ENCODE results near the gene MED22.
"Not testable (repeated sequence)": the region's sequence is repeated elsewhere in the genome, so short reads cannot be mapped to it uniquely, and the experiment has no call there.

MED22 gene

GRCh38 chr9:133340916-133341315 lies 7.0 kb downstream of the MED22 start:
- Histone ChIP-seq H3K27me3 (replicated peaks; ENCODE audit: control insufficient read depth, insufficient read depth, low read length, poor library complexity, severe bottlenecking) (no peaks in the 10 kb centered on the region), H3K9me3 (ENCODE audit: control insufficient read depth, low read length) (no peaks in the 10 kb centered on the region), H3K36me3 (ENCODE audit: control insufficient read depth, insufficient read depth, low read length) (peaks cover 48% of the 10 kb centered on the region), H3K4me3 (ENCODE audit: insufficient read depth, low read depth, low read length, poor library complexity, severe bottlenecking) (no peak overlapping the region), H3K4me1 (ENCODE audit: control insufficient read depth, insufficient read depth, low read length, poor library complexity, severe bottlenecking) (peaks cover 8% of the 10 kb centered on the region), H3K27ac (ENCODE audit: insufficient read depth, low read length, poor library complexity, severe bottlenecking) (no peak overlapping the region)
- no peak for DNase-seq

DNA sequence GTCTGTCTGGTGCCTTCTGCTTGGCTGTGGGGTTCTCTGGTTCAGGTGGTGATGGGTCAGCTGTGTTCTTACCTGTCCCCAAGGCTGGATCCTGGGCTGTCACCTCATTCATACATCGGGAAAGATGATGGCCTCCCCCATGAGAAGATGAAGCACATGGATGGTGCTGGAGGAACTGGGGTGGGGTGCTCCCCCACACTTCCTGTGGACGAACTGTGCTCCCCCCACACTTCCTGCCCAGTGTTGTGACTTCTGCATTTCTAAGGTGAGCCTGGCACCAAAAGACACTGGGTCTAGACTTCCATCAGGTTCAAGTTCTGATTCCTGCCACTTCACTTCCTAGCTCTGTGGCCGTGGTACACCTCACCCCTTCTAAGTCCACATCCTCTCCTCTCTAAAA lies 7.7 kb downstream of the MED22 start:
- Histone ChIP-seq H3K27ac (ENCODE audit: insufficient read depth, low read length, poor library complexity, severe bottlenecking) (no peak overlapping the region), H3K36me3 (ENCODE audit: control insufficient read depth, insufficient read depth, low read length) (peaks cover 44% of the 10 kb centered on the region), H3K9me3 (ENCODE audit: control insufficient read depth, low read length) (no peaks in the 10 kb centered on the region), H3K4me1 (ENCODE audit: control insufficient read depth, insufficient read depth, low read length, poor library complexity, severe bottlenecking) (peaks cover 12% of the 10 kb centered on the region), H3K4me3 (ENCODE audit: insufficient read depth, low read depth, low read length, poor library complexity, severe bottlenecking) (no peak overlapping the region), H3K27me3 (replicated peaks; ENCODE audit: control insufficient read depth, insufficient read depth, low read length, poor library complexity, severe bottlenecking) (no peaks in the 10 kb centered on the region)
- DNase-seq: no peak

GRCh38 chr9:133339641-133340040 lies 8.3 kb downstream of the MED22 start:
- DNase-seq: no peak
- no peak overlapping the region for H3K4me3 ChIP-seq (ENCODE audit: insufficient read depth, low read depth, low read length, poor library complexity, severe bottlenecking)
- H3K9me3 ChIP-seq (ENCODE audit: control insufficient read depth, low read length): no peaks in the 10 kb centered on the region
- H3K4me1 ChIP-seq (ENCODE audit: control insufficient read depth, insufficient read depth, low read length, poor library complexity, severe bottlenecking): peaks cover 16% of the 10 kb centered on the region
- no peaks in the 10 kb centered on the region for H3K27me3 ChIP-seq (replicated peaks; ENCODE audit: control insufficient read depth, insufficient read depth, low read length, poor library complexity, severe bottlenecking)
- peaks cover 39% of the 10 kb centered on the region for H3K36me3 ChIP-seq (ENCODE audit: control insufficient read depth, insufficient read depth, low read length)
- H3K27ac ChIP-seq (ENCODE audit: insufficient read depth, low read length, poor library complexity, severe bottlenecking): no peak overlapping the region

DNA sequence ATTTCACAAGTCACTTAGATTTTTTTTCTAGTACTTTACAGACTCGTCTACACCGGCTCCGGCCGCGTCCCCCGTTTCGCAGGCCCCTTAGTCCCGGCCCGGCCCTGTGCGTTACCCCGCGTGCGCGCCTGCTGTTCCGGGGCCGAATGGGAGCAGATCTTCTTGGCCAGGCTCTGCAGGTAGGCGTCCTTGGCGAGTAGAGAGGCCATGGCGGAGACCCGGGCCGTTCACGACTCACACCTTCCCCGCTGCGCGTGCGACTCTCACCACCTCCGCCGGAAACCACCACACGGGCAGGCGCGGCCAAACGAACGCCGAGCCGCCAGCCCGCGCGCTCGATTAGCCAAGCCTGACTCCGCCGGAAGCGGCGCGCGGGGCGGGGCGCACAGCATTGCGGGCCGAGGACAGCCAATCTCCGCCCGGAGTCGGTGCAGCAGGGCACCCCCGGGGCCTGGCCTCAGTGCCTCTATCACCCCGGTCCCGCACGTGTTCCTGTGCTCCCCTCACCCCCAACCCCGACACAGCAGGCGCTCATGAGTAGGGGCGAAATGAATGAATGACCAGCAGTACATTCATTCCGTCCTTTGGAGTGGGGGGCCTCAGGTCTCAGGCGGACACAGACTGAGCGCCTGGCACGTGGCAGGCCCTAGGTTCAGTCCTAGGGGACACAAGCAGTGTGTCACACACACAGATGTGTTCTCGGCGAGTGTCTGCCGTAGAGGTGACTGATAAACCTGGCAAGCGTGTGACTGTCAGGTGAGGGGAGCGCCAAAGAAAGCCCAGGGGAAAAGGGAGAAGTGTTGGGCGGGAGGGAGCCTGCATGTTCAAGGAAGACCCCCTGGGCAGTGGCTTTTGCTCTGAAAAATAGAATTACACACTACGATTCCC lies 11.8 kb downstream of the MED22 start, which contains the start of gene SURF6:
Gene SURF6, minus strand, starts transcription at position 265 of the 888 bp plus-strand sequence. Its CDS starts 56 bp downstream, at position 209.
- H3K27ac ChIP-seq (ENCODE audit: insufficient read depth, low read length, poor library complexity, severe bottlenecking): peak within 1 kb of the TSS; percentile 64
- DNase-seq: peak; percentile 89
- peaks cover 16% of the 10 kb centered on the region for H3K4me1 ChIP-seq (ENCODE audit: control insufficient read depth, insufficient read depth, low read length, poor library complexity, severe bottlenecking)
- H3K36me3 ChIP-seq (ENCODE audit: control insufficient read depth, insufficient read depth, low read length): peaks cover 41% of the 10 kb centered on the region
- H3K27me3 ChIP-seq (replicated peaks; ENCODE audit: control insufficient read depth, insufficient read depth, low read length, poor library complexity, severe bottlenecking): no peaks in the 10 kb centered on the region
- H3K4me3 ChIP-seq (ENCODE audit: insufficient read depth, low read depth, low read length, poor library complexity, severe bottlenecking): peak within 1 kb of the TSS; percentile 70
- no peaks in the 10 kb centered on the region for H3K9me3 ChIP-seq (ENCODE audit: control insufficient read depth, low read length)

DNA sequence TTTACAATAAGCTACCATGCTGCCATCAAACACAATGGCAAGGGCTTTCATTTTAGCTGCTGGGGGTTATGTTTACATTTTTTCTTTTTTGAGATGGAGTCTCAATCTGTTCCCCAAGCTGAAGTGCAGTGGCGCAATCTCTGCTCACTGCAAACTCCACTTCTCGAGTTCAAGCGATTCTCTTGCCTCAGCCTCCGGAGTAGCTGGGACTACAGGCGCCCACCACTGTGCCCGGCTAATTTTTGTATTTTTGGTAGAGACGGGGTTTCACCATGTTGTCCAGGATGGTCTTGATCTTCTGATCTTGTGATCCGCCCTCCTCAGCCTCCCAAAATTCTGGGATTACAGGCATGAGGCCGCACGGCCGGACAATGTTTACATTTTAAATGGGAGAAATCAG lies 13.0 kb downstream of the MED22 start:
- not testable (repeated sequence) for DNase-seq; H3K9me3 ChIP-seq (ENCODE audit: control insufficient read depth, low read length); H3K27me3 ChIP-seq (replicated peaks; ENCODE audit: control insufficient read depth, insufficient read depth, low read length, poor library complexity, severe bottlenecking); H3K4me3 ChIP-seq (ENCODE audit: insufficient read depth, low read depth, low read length, poor library complexity, severe bottlenecking)
- peak overlapping the region; percentile 64 for H3K27ac ChIP-seq (ENCODE audit: insufficient read depth, low read length, poor library complexity, severe bottlenecking)
- H3K4me1 ChIP-seq (ENCODE audit: control insufficient read depth, insufficient read depth, low read length, poor library complexity, severe bottlenecking): peaks cover 12% of the 10 kb centered on the region
- H3K36me3 ChIP-seq (ENCODE audit: control insufficient read depth, insufficient read depth, low read length): peaks cover 47% of the 10 kb centered on the region

DNA sequence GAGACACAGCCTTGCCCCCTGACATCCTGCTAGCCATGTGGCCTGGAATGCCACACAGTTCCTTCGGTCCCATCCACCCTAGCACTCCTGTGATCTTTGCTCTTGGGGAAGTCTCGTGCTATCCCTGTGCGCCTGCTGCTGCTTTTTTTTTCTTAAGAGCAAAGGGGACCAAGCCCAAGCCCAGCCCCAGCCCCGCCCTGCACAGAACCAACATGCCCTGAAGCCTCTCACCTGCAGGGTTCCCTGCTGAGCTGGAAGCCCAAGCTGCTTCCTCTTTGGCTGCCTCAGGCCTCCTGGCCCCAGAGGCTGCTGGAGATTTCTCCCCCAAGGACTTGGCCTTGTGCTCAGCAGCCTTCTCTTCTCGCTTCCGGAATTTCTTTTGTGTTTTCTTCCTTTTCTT lies 13.8 kb downstream of the MED22 start:
- peaks cover 46% of the 10 kb centered on the region for H3K36me3 ChIP-seq (ENCODE audit: control insufficient read depth, insufficient read depth, low read length)
- H3K9me3 ChIP-seq (ENCODE audit: control insufficient read depth, low read length): no peaks in the 10 kb centered on the region
- no peak for DNase-seq
- H3K4me1 ChIP-seq (ENCODE audit: control insufficient read depth, insufficient read depth, low read length, poor library complexity, severe bottlenecking): peaks cover 12% of the 10 kb centered on the region
- no peak overlapping the region for H3K27ac ChIP-seq (ENCODE audit: insufficient read depth, low read length, poor library complexity, severe bottlenecking)
- no peaks in the 10 kb centered on the region for H3K27me3 ChIP-seq (replicated peaks; ENCODE audit: control insufficient read depth, insufficient read depth, low read length, poor library complexity, severe bottlenecking)
- no peak overlapping the region for H3K4me3 ChIP-seq (ENCODE audit: insufficient read depth, low read depth, low read length, poor library complexity, severe bottlenecking)

- H3K4me1 ChIP-seq (ENCODE audit: control insufficient read depth, insufficient read depth, low read length, poor library complexity, severe bottlenecking): peaks cover 12% of the 10 kb centered on the region
- no peaks in the 10 kb centered on the region for H3K9me3 ChIP-seq (ENCODE audit: control insufficient read depth, low read length)
- no peak overlapping the region for H3K4me3 ChIP-seq (ENCODE audit: insufficient read depth, low read depth, low read length, poor library complexity, severe bottlenecking)
- H3K27me3 ChIP-seq (replicated peaks; ENCODE audit: control insufficient read depth, insufficient read depth, low read length, poor library complexity, severe bottlenecking): no peaks in the 10 kb centered on the region
- peaks cover 46% of the 10 kb centered on the region for H3K36me3 ChIP-seq (ENCODE audit: control insufficient read depth, insufficient read depth, low read length)
- no peak for DNase-seq
- H3K27ac ChIP-seq (ENCODE audit: insufficient read depth, low read length, poor library complexity, severe bottlenecking): no peak overlapping the region
These were observed 14.4 kb downstream of the MED22 start for GRCh38 chr9:133333566-133333965.

GRCh38 chr9:133333011-133333410 lies 14.9 kb downstream of the MED22 start:
- no peaks in the 10 kb centered on the region for H3K27me3 ChIP-seq (replicated peaks; ENCODE audit: control insufficient read depth, insufficient read depth, low read length, poor library complexity, severe bottlenecking)
- no peak overlapping the region for H3K4me3 ChIP-seq (ENCODE audit: insufficient read depth, low read depth, low read length, poor library complexity, severe bottlenecking)
- H3K27ac ChIP-seq (ENCODE audit: insufficient read depth, low read length, poor library complexity, severe bottlenecking): no peak overlapping the region
- DNase-seq: no peak
- H3K36me3 ChIP-seq (ENCODE audit: control insufficient read depth, insufficient read depth, low read length): peaks cover 46% of the 10 kb centered on the region
- H3K9me3 ChIP-seq (ENCODE audit: control insufficient read depth, low read length): no peaks in the 10 kb centered on the region
- H3K4me1 ChIP-seq (ENCODE audit: control insufficient read depth, insufficient read depth, low read length, poor library complexity, severe bottlenecking): peaks cover 12% of the 10 kb centered on the region

GRCh38 chr9:133332381-133332730 lies 15.6 kb downstream of the MED22 start:
- no peak for DNase-seq
- Histone ChIP-seq H3K9me3 (ENCODE audit: control insufficient read depth, low read length) (no peaks in the 10 kb centered on the region), H3K4me3 (ENCODE audit: insufficient read depth, low read depth, low read length, poor library complexity, severe bottlenecking) (no peak overlapping the region), H3K27me3 (replicated peaks; ENCODE audit: control insufficient read depth, insufficient read depth, low read length, poor library complexity, severe bottlenecking) (no peaks in the 10 kb centered on the region), H3K4me1 (ENCODE audit: control insufficient read depth, insufficient read depth, low read length, poor library complexity, severe bottlenecking) (peaks cover 12% of the 10 kb centered on the region), H3K36me3 (ENCODE audit: control insufficient read depth, insufficient read depth, low read length) (peaks cover 46% of the 10 kb centered on the region), H3K27ac (ENCODE audit: insufficient read depth, low read length, poor library complexity, severe bottlenecking) (no peak overlapping the region)

DNA sequence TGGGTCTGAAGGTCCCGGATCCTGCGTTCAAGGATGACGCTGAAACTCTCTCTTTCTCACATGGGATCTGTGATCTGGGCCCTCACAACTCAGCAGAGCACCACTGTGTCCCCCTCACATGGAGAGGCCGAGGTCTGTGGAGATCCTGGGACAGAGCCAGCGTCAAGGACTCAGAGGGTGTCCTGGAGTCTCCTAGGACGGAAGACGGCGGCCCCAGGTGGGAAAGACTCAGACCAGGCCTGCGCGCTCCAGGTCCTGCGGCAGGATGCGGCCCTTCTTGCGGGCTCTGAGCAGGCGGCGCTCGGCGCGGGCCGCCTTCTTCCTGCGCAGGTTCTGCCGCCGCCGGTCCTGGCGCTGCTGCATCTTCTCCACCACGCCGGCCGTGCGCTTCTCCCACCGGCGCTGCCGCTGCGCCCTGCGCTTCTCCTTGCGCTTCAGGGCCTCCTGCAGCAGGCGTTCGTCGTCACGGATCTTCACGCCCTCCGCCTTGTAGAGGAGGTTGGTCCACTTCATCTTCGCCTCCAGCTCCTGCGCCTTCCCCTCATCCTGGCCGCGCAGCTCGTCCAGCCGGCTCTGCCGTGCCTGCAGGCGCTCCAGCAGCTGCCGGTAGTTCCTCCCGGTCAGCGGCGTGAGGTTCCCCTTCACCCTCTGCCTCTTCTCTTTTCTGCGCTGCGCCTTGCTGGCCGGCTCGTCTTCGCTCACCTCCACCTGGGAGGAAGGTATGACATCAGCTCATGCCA lies 16.1 kb downstream of the MED22 start:
- no peak overlapping the region for H3K27ac ChIP-seq (ENCODE audit: insufficient read depth, low read length, poor library complexity, severe bottlenecking)
- no peak for DNase-seq

More for the DNA sequence above, 16.1 kb downstream of the MED22 start:
- H3K4me3 ChIP-seq (ENCODE audit: insufficient read depth, low read depth, low read length, poor library complexity, severe bottlenecking): no peak overlapping the region
- H3K27me3 ChIP-seq (replicated peaks; ENCODE audit: control insufficient read depth, insufficient read depth, low read length, poor library complexity, severe bottlenecking): no peaks in the 10 kb centered on the region
- H3K9me3 ChIP-seq (ENCODE audit: control insufficient read depth, low read length): no peaks in the 10 kb centered on the region
- H3K36me3 ChIP-seq (ENCODE audit: control insufficient read depth, insufficient read depth, low read length): peaks cover 46% of the 10 kb centered on the region
- peaks cover 12% of the 10 kb centered on the region for H3K4me1 ChIP-seq (ENCODE audit: control insufficient read depth, insufficient read depth, low read length, poor library complexity, severe bottlenecking)
